H9 (cell line): ENCODE measurements around the gene INPP5A. TPM values are rescaled to one million over a fixed set of nuclear protein-coding genes. Genes with fewer than 3 reads are reported as not detected.

Experiments used
- DNase-seq: peaks from one replicate; pipeline ENCODE4 v3.0.0-alpha.2; 2017
- H2AFZ ChIP-seq: one replicate; pipeline ENCODE4 v1.6.1; 2013; ENCODE audit warnings: mild to moderate bottlenecking, low read length, control low read depth, moderate library complexity
- H2AK5ac ChIP-seq: 2 replicates; pipeline ENCODE4 v1.6.1; 2013; ENCODE audit warnings: low read length, control low read depth, mixed read lengths; ENCODE audit not compliant: insufficient read length
- H2BK120ac ChIP-seq: one replicate; pipeline ENCODE4 v1.6.1; 2013; ENCODE audit warnings: low read depth, mild to moderate bottlenecking, low read length, control low read depth, inconsistent platforms; ENCODE audit not compliant: poor library complexity, severe bottlenecking
- H2BK12ac ChIP-seq: 2 replicates; pipeline ENCODE4 v1.6.1; 2013; ENCODE audit warnings: low read length, control low read depth, mixed read lengths, low read depth; ENCODE audit not compliant: insufficient read length
- H2BK15ac ChIP-seq: 2 replicates; pipeline ENCODE4 v1.6.1; 2013; ENCODE audit warnings: low read depth, low read length, control low read depth
- H2BK20ac ChIP-seq: one replicate; pipeline ENCODE4 v1.6.1; 2013; ENCODE audit warnings: low read depth, mild to moderate bottlenecking, low read length, control low read depth, inconsistent platforms; ENCODE audit not compliant: poor library complexity, severe bottlenecking
- H2BK5ac ChIP-seq: 2 replicates; pipeline ENCODE4 v1.6.1; 2013; ENCODE audit warnings: low read length, control low read depth, mixed read lengths; ENCODE audit not compliant: insufficient read length
- H3K14ac ChIP-seq: 2 replicates; pipeline ENCODE4 v1.6.1; 2013; ENCODE audit warnings: low read length, control low read depth; ENCODE audit not compliant: insufficient read depth
- H3K18ac ChIP-seq: 2 replicates; pipeline ENCODE4 v1.6.1; 2013; ENCODE audit warnings: low read depth, mild to moderate bottlenecking, mixed read lengths, low read length, control low read depth; ENCODE audit not compliant: insufficient read length
- H3K23ac ChIP-seq: 2 replicates; pipeline ENCODE4 v1.6.1; 2013; ENCODE audit warnings: low read length, control low read depth, mixed read lengths, low read depth; ENCODE audit not compliant: insufficient read length
- H3K23me2 ChIP-seq: 2 replicates; pipeline ENCODE4 v1.6.1; 2013; ENCODE audit warnings: low read depth, mild to moderate bottlenecking, mixed read lengths, low read length, control low read depth; ENCODE audit not compliant: insufficient read length, poor library complexity, severe bottlenecking
- H3K27ac ChIP-seq: 2 replicates; pipeline ENCODE4 v1.5.1; 2013; ENCODE audit warnings: low read length, control low read depth, mixed read lengths, low read depth; ENCODE audit not compliant: insufficient read length
- H3K27me3 ChIP-seq: 2 replicates; pipeline ENCODE4 v1.6.1; 2013; ENCODE audit warnings: low read length, control low read depth, inconsistent platforms; ENCODE audit not compliant: insufficient read depth
- H3K4ac ChIP-seq: 2 replicates; pipeline ENCODE4 v1.6.1; 2013; ENCODE audit warnings: low read depth, mild to moderate bottlenecking, control low read depth, inconsistent platforms, low read length, moderate library complexity
- H3K4me1 ChIP-seq: 2 replicates; pipeline ENCODE4 v1.6.1; 2013; ENCODE audit warnings: low read length, control low read depth, inconsistent platforms; ENCODE audit not compliant: insufficient read depth
- H3K4me2 ChIP-seq: 2 replicates; pipeline ENCODE4 v1.6.1; 2013; ENCODE audit warnings: low read length, control low read depth, mixed read lengths; ENCODE audit not compliant: insufficient read length, insufficient read depth
- H3K56ac ChIP-seq: 2 replicates; pipeline ENCODE4 v1.6.1; 2013; ENCODE audit warnings: low read depth, mild to moderate bottlenecking, mixed read lengths, low read length, control low read depth; ENCODE audit not compliant: insufficient read length
- H3K79me1 ChIP-seq: 2 replicates; pipeline ENCODE4 v1.6.1; 2013; ENCODE audit warnings: low read depth, mild to moderate bottlenecking, moderate library complexity, low read length, control low read depth, inconsistent platforms; ENCODE audit not compliant: insufficient read depth, poor library complexity, severe bottlenecking
- H3K79me2 ChIP-seq: 2 replicates; pipeline ENCODE4 v1.6.1; 2013; ENCODE audit warnings: low read length, control low read depth, inconsistent platforms; ENCODE audit not compliant: insufficient read depth
- H3K9ac ChIP-seq: 2 replicates; pipeline ENCODE4 v1.6.1; 2013; ENCODE audit warnings: low read length, control low read depth, mixed read lengths; ENCODE audit not compliant: insufficient read length; ENCODE audit errors: extremely low read depth
- H3K9me3 ChIP-seq: one replicate; pipeline ENCODE4 v1.6.1; 2013; ENCODE audit warnings: low read depth, low read length, inconsistent platforms; ENCODE audit not compliant: control insufficient read depth
- H3T11ph ChIP-seq: one replicate; pipeline ENCODE4 v1.6.1; 2013; ENCODE audit warnings: mild to moderate bottlenecking, low read length, control low read depth, inconsistent platforms
- H4K20me1 ChIP-seq: one replicate; pipeline ENCODE4 v1.6.1; 2013; ENCODE audit not compliant: control insufficient read depth, insufficient read length, insufficient read depth
- H4K5ac ChIP-seq: 2 replicates; pipeline ENCODE4 v1.6.1; 2013; ENCODE audit warnings: low read depth, mild to moderate bottlenecking, mixed read lengths, low read length, control low read depth; ENCODE audit not compliant: insufficient read length
- H4K8ac ChIP-seq: replicated peaks from 2 replicates; pipeline ENCODE4 v1.6.1; 2013; ENCODE audit warnings: low read length, control low read depth, mixed read lengths, low read depth; ENCODE audit not compliant: insufficient read length
- H4K91ac ChIP-seq: 2 replicates; pipeline ENCODE4 v1.6.1; 2013; ENCODE audit warnings: low read depth, mild to moderate bottlenecking, moderate library complexity, mixed read lengths, low read length, control low read depth; ENCODE audit not compliant: insufficient read length
- H3K27ac Mint-ChIP-seq, 3 experiments: 2 replicates in 2 of 3; 3 replicates in 1 of 3; pipeline ENCODE4 v1.8.0; 2020 to 2021; ENCODE audit warnings: mixed read lengths in 3 of 3, mild to moderate bottlenecking in 1 of 3, moderate library complexity in 1 of 3
- H3K27me3 Mint-ChIP-seq: 2 replicates; pipeline ENCODE4 v1.8.0; 2021; ENCODE audit warnings: low read depth, mild to moderate bottlenecking, moderate library complexity, mixed read lengths
- H3K36me3 Mint-ChIP-seq, 3 experiments: 2 replicates in 2 of 3; 3 replicates in 1 of 3; pipeline ENCODE4 v1.8.0; 2020 to 2021; ENCODE audit warnings: low read depth in 3 of 3, mixed read lengths in 3 of 3; ENCODE audit not compliant: insufficient read depth in 1 of 3
- H3K4me1 Mint-ChIP-seq, 2 experiments: 2 replicates each; pipeline ENCODE4 v1.8.0; 2020; ENCODE audit warnings: mixed read lengths in 2 of 2
- H3K4me3 Mint-ChIP-seq, 2 experiments: 2 replicates in 1 of 2; 3 replicates in 1 of 2; pipeline ENCODE4 v1.8.0; 2020 to 2021; ENCODE audit warnings: mild to moderate bottlenecking in 2 of 2, mixed read lengths in 2 of 2, moderate library complexity in 1 of 2
- H3K9me3 Mint-ChIP-seq, 2 experiments: 2 replicates in 1 of 2; 3 replicates in 1 of 2; pipeline ENCODE4 v1.8.0; 2020; ENCODE audit warnings: mild to moderate bottlenecking in 2 of 2, mixed read lengths in 2 of 2, moderate library complexity in 1 of 2
- WGBS: extraction: QIAGEN DNeasy Blood & Tissue Kit; methylation state at CpG from one replicate; pipeline ENCODE4 v1.1.7; 2013; ENCODE audit warnings: missing lambda C conversion rate, low lambda C conversion rate, mixed read lengths; ENCODE audit not compliant: insufficient read length; ENCODE audit errors: extremely low coverage; 5-methylcytosine and 5-hydroxymethylcytosine counted together
- total RNA-seq: library from RNA; stranded (reverse); gene quantifications from 2 replicates; pipeline ENCODE4 v1.2.1, GENCODE V29; 2021
- TF ChIP-seq, protein P1 (sequence below): fragments of 200-600 bp; sonication (generic); conservative IDR thresholded peaks from 3 replicates; pipeline ENCODE4 v1.8.0; 2021; ENCODE audit warnings: antibody characterized with exemption, mild to moderate bottlenecking

Gene INPP5A
- total RNA-seq, 1 experiment from 2014 or later = 17.7 TPM

DNA sequence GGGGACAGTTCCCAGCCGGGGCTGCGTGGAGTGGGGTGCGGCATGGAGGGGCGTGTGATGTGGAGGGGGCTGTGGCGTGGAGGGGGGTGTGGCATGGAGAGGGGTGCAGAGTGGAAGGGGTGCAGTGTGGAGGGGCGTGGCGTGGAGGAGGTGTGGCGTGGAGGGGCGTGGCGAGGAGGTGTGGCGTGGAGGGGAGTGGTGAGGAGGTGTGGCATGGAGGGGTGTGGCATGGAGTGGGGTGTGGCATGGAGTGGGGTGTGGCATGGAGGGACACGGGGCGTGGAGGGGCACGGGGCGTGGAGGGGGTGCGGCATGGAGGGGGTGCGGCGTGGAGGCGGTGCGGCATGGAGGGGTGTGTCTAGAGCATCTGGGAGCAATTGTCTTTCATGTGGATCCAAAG is 214.8 kb downstream of the INPP5A start:
- Histone ChIP-seq H2BK12ac (no peak overlapping the region), H3K9ac (no peak overlapping the region), H3K27ac (no peak overlapping the region), H3K18ac (no peak overlapping the region), H3K9me3 (no peaks in the 10 kb centered on the region), H2BK5ac (no peak overlapping the region), H3K23ac (no peak overlapping the region), H3K14ac (no peak overlapping the region), H3K23me2 (no peaks in the 10 kb centered on the region), H2AFZ (no peak overlapping the region), H3K56ac (no peak overlapping the region), H3K79me1 (no peaks in the 10 kb centered on the region), H4K8ac (no peak overlapping the region), H3K4ac (no peak overlapping the region), H3K4me2 (no peak overlapping the region), H3K4me1 (no peaks in the 10 kb centered on the region), H2BK20ac (no peak overlapping the region), H2BK120ac (no peak overlapping the region), H4K20me1 (no peaks in the 10 kb centered on the region), H3K79me2 (no peaks in the 10 kb centered on the region), H4K5ac (no peak overlapping the region), H2AK5ac (no peak overlapping the region), H3T11ph (no peak overlapping the region), H2BK15ac (no peak overlapping the region), H3K27me3 (no peaks in the 10 kb centered on the region), H4K91ac (no peak overlapping the region)
- H3K4me1 Mint-ChIP-seq = peaks cover 12 to 14% of the 10 kb centered on the region in 2 experiments
- TF ChIP-seq, protein P1, sequence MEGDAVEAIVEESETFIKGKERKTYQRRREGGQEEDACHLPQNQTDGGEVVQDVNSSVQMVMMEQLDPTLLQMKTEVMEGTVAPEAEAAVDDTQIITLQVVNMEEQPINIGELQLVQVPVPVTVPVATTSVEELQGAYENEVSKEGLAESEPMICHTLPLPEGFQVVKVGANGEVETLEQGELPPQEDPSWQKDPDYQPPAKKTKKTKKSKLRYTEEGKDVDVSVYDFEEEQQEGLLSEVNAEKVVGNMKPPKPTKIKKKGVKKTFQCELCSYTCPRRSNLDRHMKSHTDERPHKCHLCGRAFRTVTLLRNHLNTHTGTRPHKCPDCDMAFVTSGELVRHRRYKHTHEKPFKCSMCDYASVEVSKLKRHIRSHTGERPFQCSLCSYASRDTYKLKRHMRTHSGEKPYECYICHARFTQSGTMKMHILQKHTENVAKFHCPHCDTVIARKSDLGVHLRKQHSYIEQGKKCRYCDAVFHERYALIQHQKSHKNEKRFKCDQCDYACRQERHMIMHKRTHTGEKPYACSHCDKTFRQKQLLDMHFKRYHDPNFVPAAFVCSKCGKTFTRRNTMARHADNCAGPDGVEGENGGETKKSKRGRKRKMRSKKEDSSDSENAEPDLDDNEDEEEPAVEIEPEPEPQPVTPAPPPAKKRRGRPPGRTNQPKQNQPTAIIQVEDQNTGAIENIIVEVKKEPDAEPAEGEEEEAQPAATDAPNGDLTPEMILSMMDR = no peak
- H3K9me3 Mint-ChIP-seq = peaks cover 6 to 13% of the 10 kb centered on the region in 2 experiments
- no CpG with 5 or more reads among the region's 20 CpGs for WGBS
- H3K27ac Mint-ChIP-seq = no peak overlapping the region
- H3K36me3 Mint-ChIP-seq = peaks cover 9 to 20% (median 19%) of the 10 kb centered on the region in 3 experiments
- peaks cover 2% of the 10 kb centered on the region for H3K27me3 Mint-ChIP-seq
- no peak for DNase-seq
- H3K4me3 Mint-ChIP-seq = no peak overlapping the region
